ENCODE data around the gene SPEG.

DNA sequence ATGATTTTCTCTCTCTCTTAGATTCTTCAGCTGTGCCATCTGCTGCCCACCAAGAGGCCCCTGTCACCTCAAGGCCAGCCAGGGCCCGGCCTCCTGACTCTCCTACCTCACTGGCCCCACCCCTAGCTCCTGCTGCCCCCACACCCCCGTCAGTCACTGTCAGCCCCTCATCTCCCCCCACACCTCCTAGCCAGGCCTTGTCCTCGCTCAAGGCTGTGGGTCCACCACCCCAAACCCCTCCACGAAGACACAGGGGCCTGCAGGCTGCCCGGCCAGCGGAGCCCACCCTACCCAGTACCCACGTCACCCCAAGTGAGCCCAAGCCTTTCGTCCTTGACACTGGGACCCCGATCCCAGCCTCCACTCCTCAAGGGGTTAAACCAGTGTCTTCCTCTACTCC lies 54.7 kb downstream of the SPEG start:
- TF ChIP-seq, protein P1, sequence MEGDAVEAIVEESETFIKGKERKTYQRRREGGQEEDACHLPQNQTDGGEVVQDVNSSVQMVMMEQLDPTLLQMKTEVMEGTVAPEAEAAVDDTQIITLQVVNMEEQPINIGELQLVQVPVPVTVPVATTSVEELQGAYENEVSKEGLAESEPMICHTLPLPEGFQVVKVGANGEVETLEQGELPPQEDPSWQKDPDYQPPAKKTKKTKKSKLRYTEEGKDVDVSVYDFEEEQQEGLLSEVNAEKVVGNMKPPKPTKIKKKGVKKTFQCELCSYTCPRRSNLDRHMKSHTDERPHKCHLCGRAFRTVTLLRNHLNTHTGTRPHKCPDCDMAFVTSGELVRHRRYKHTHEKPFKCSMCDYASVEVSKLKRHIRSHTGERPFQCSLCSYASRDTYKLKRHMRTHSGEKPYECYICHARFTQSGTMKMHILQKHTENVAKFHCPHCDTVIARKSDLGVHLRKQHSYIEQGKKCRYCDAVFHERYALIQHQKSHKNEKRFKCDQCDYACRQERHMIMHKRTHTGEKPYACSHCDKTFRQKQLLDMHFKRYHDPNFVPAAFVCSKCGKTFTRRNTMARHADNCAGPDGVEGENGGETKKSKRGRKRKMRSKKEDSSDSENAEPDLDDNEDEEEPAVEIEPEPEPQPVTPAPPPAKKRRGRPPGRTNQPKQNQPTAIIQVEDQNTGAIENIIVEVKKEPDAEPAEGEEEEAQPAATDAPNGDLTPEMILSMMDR (IDR thresholded peaks at IDR 0.05), result no peak
- TF ChIP-seq EZH2 (IDR thresholded peaks at IDR 0.05) (no peak), EZH2phosphoT487 (IDR thresholded peaks at IDR 0.05) (no peak)

All from neural progenitor cell (in vitro differentiated cells).